Lower lobe of right lung (tissue), 2 donors: ENCODE data around the gene CCDC81. TPM values are rescaled to one million over a fixed set of nuclear protein-coding genes. Genes with fewer than 3 reads are reported as not detected.

Experiments
- ATAC-seq, 2 donors: fragments of 200-7000 bp; cut with Tn5 transposase; one replicate each; pipeline ENCODE4 v1.9.1; 2020 to 2022; ENCODE audit warnings: mild to moderate bottlenecking in 2 of 2, moderate library complexity in 2 of 2
- DNase-seq: peaks from one replicate; pipeline ENCODE4 v3.0.0-alpha.2; 2020
- H3K27ac ChIP-seq: fragments of 200-600 bp; one replicate; pipeline ENCODE4 v1.8.0; 2022
- H3K27me3 ChIP-seq: fragments of 200-600 bp; one replicate; pipeline ENCODE4 v1.8.0; 2022; ENCODE audit warnings: low read depth
- H3K36me3 ChIP-seq: fragments of 200-600 bp; one replicate; pipeline ENCODE4 v1.8.0; 2022; ENCODE audit warnings: mild to moderate bottlenecking
- H3K4me1 ChIP-seq: fragments of 200-600 bp; one replicate; pipeline ENCODE4 v1.8.0; 2022
- H3K4me3 ChIP-seq: fragments of 200-600 bp; one replicate; pipeline ENCODE4 v1.8.0; 2022; ENCODE audit warnings: mild to moderate bottlenecking
- H3K9me3 ChIP-seq: fragments of 200-600 bp; one replicate; pipeline ENCODE4 v1.8.0; 2022
- CTCF ChIP-seq: fragments of 200-600 bp; IDR thresholded peaks from one replicate; pipeline ENCODE4 v1.8.0; 2022; ENCODE audit warnings: antibody characterized with exemption, mild to moderate bottlenecking
- intact Hi-C: fragments of 100-400 bp; cut with DNase I; formaldehyde crosslinking; loops from one replicate; pipeline ENCODE4 v1.11.0; 2022
- total RNA-seq: library from RNA; stranded (reverse); fragmentation: NEBNext Ultra II Directional; extraction: Animal tissue kit (Norgen Biotek cat#: 25700); gene quantifications from one replicate; pipeline ENCODE4 v1.2.1, GENCODE V29; 2021
- donor health status: DM: no; HTN: yes; CAD: no; lungs with severe emphysema.

The CCDC81 gene
- total RNA-seq, 1 donor from 2014 or later = 4.8 TPM

GRCh38 chr11:86456075-86456939 is 81.6 kb downstream of the CCDC81 start:
- Histone ChIP-seq H3K9me3 (no peaks in the 10 kb centered on the region), H3K4me1 (peaks cover 34% of the 10 kb centered on the region), H3K27me3 (no peaks in the 10 kb centered on the region), H3K36me3 (no peaks in the 10 kb centered on the region), H3K27ac (no peak overlapping the region), H3K4me3 (no peak overlapping the region)
- ATAC-seq = peak; percentile 75 to 80
- DNase-seq = peak; percentile 76
- intact Hi-C loops = loop anchor here (5.0 kb wide), 1 partner anchor 361 kb away; no protein-coding TSS in a partner anchor
- peak; percentile 95 for TF ChIP-seq CTCF

GRCh38 chr11:86458294-86459001 is 83.8 kb downstream of the CCDC81 start:
- Histone ChIP-seq H3K4me3 (no peak overlapping the region), H3K27me3 (no peaks in the 10 kb centered on the region), H3K4me1 (peaks cover 34% of the 10 kb centered on the region), H3K27ac (no peak overlapping the region), H3K36me3 (no peaks in the 10 kb centered on the region), H3K9me3 (no peaks in the 10 kb centered on the region)
- no peak for TF ChIP-seq CTCF
- DNase-seq (no peak), ATAC-seq (no peak)
- intact Hi-C loops = loop anchor here (5.0 kb wide), 1 partner anchor 359 kb away; no protein-coding TSS in a partner anchor

GRCh38 chr11:86459002-86459385 is 84.3 kb downstream of the CCDC81 start:
- DNase-seq = no peak
- intact Hi-C loops = loop anchor here (5.0 kb wide), 1 partner anchor 358 kb away; no protein-coding TSS in a partner anchor
- no peak overlapping the region for H3K27ac ChIP-seq

GRCh38 chr11:86459682-86460460 is 85.2 kb downstream of the CCDC81 start:
- no peaks in the 10 kb centered on the region for H3K36me3 ChIP-seq
- H3K27ac ChIP-seq = no peak overlapping the region
- DNase-seq = peak; percentile 53
- no peaks in the 10 kb centered on the region for H3K9me3 ChIP-seq
- no peak for TF ChIP-seq CTCF
- H3K4me1 ChIP-seq = peaks cover 34% of the 10 kb centered on the region
- intact Hi-C loops = loop anchor here (5.0 kb wide), 1 partner anchor 357 kb away; no protein-coding TSS in a partner anchor
- peak; percentile 47 to 50 for ATAC-seq
- no peak overlapping the region for H3K4me3 ChIP-seq
- H3K27me3 ChIP-seq = no peaks in the 10 kb centered on the region

More at GRCh38 chr11:86459002-86459385, 84.3 kb downstream of the CCDC81 start:
- TF ChIP-seq CTCF = no peak
- Histone ChIP-seq H3K36me3 (no peaks in the 10 kb centered on the region), H3K9me3 (no peaks in the 10 kb centered on the region), H3K27me3 (no peaks in the 10 kb centered on the region), H3K4me3 (no peak overlapping the region), H3K4me1 (peaks cover 34% of the 10 kb centered on the region)
- no peak for ATAC-seq
